K562 (cell line): ENCODE data around the gene IPO9. TPM values are rescaled to one million over a fixed set of nuclear protein-coding genes. Genes with fewer than 3 reads are reported as not detected.

Experiments used
- ATAC-seq: fragments of 200-7000 bp; cut with Tn5 transposase; 3 replicates; pipeline ENCODE4 v1.9.1; 2020; ENCODE audit warnings: moderate library complexity
- BruUV-seq: library from RNA; stranded (reverse); fragments of 400-500 nt; replicated peaks from 2 replicates; lab custom pipeline; 2021; lab: Mats Ljungman, UMichigan
- CTCF ChIA-PET: fragments of 300-600 bp; formaldehyde crosslinking; extraction: SDS; loops from one replicate; lab custom pipeline; 2021; ENCODE audit warnings: low intra/inter-chr PET ratio; lab: Yijun Ruan, JAX
- POLR2A ChIA-PET: fragments of 300-600, 350-650 bp; sonication (Branson Sonifier 250); formaldehyde crosslinking; extraction: SDS; loops from one replicate; lab custom pipeline; 2021; ENCODE audit warnings: antibody characterized with exemption, inconsistent platforms; lab: Yijun Ruan, JAX
- DNase-seq, 4 experiments: peaks; one replicate each; pipeline versions ENCODE4 v3.0.0 to v3.0.0-alpha.2; 2011 to 2018; ENCODE audit warnings: low spot score in 3 of 4, mixed read lengths in 3 of 4; ENCODE audit errors: extremely low read depth in 1 of 4
- FAIRE-seq: peaks from 2 replicates; lab custom pipeline; 2011; peaks lifted over from hg19 to GRCh38; lab: Jason Lieb, UNC
- H2AFZ ChIP-seq: 2 replicates; pipeline ENCODE4 v1.6.0; 2011; ENCODE audit warnings: low read depth, low read length, control low read depth, inconsistent platforms
- H3K27ac ChIP-seq: fragments of 200-600 bp; 3 replicates; pipeline ENCODE4 v1.8.0; 2011; ENCODE audit warnings: low read depth, mild to moderate bottlenecking, control low read depth, inconsistent platforms, low read length, moderate library complexity, mixed read lengths; ENCODE audit errors: extremely low read depth
- H3K27me3 ChIP-seq, 2 experiments: fragments of 300-600 bp in 1 of 2; 2 replicates in 1 of 2; 3 replicates in 1 of 2; pipeline versions ENCODE4 v1.6.0 to v1.8.0; 2011; ENCODE audit warnings: inconsistent platforms in 2 of 2, low read length in 2 of 2, mild to moderate bottlenecking in 1 of 2, mixed read lengths in 1 of 2, moderate library complexity in 1 of 2; ENCODE audit not compliant: control insufficient read depth in 2 of 2, insufficient read depth in 2 of 2
- H3K36me3 ChIP-seq: fragments of 300-600 bp; 3 replicates; pipeline ENCODE4 v1.8.0; 2011; ENCODE audit warnings: mild to moderate bottlenecking, low read length, inconsistent platforms; ENCODE audit not compliant: control insufficient read depth, insufficient read depth
- H3K4me1 ChIP-seq, 2 experiments: fragments of 200-600 bp in 1 of 2; replicated peaks in 1 of 2; 2 replicates in 1 of 2; 3 replicates in 1 of 2; pipeline versions ENCODE4 v1.5.1 to v1.8.0; 2011; ENCODE audit warnings: inconsistent platforms in 2 of 2, low read length in 2 of 2, mild to moderate bottlenecking in 1 of 2, mixed read lengths in 1 of 2, moderate library complexity in 1 of 2; ENCODE audit not compliant: control insufficient read depth in 2 of 2, insufficient read depth in 2 of 2
- H3K4me2 ChIP-seq: 2 replicates; pipeline ENCODE4 v1.6.1; 2011; ENCODE audit warnings: low read length, control low read depth, inconsistent platforms, mixed read lengths; ENCODE audit not compliant: insufficient read depth
- H3K4me3 ChIP-seq: fragments of 200-600 bp; sonication (generic), shearing (Covaris generic); 2 replicates; pipeline ENCODE4 v1.5.1; 2016; ENCODE audit warnings: control low read depth, inconsistent platforms
- H3K79me2 ChIP-seq: fragments of 200-600 bp; 3 replicates; pipeline ENCODE4 v1.8.0; 2011; ENCODE audit warnings: low read length, inconsistent platforms; ENCODE audit not compliant: control insufficient read depth, insufficient read depth
- H3K9ac ChIP-seq, 2 experiments: 2 replicates each; pipeline versions ENCODE4 v1.6.0 to v1.6.1; 2011; ENCODE audit warnings: low read depth in 2 of 2, low read length in 2 of 2, control low read depth in 1 of 2, inconsistent platforms in 1 of 2, mild to moderate bottlenecking in 1 of 2, mixed read lengths in 1 of 2; ENCODE audit not compliant: insufficient read depth in 1 of 2
- H3K9me1 ChIP-seq: one replicate; pipeline ENCODE4 v1.6.0; 2011; ENCODE audit warnings: inconsistent platforms, mild to moderate bottlenecking, low read length, moderate library complexity; ENCODE audit not compliant: control insufficient read depth, insufficient read depth
- H3K9me3 ChIP-seq: replicated peaks from 2 replicates; pipeline ENCODE4 v1.5.1; 2011; ENCODE audit warnings: low read depth, low read length, inconsistent platforms; ENCODE audit not compliant: control insufficient read depth, insufficient read depth
- H4K20me1 ChIP-seq: replicated peaks from 2 replicates; pipeline ENCODE4 v1.6.1; 2011; ENCODE audit warnings: low read length, inconsistent platforms, mixed read lengths; ENCODE audit not compliant: control insufficient read depth, insufficient read depth
- ETV1 ChIP-seq: fragments of 450-650 bp; conservative IDR thresholded peaks from 2 replicates; pipeline ENCODE4 v1.6.1; 2016; ENCODE audit warnings: missing genetic modification characterization, control low read depth, low read depth, missing compliant biosample characterization
- HCFC1 ChIP-seq: IDR thresholded peaks from 2 replicates; pipeline ENCODE4 v1.6.1; 2012; ENCODE audit warnings: low read depth, low read length, improper control_type of control experiment
- KLF6 ChIP-seq: fragments of 250-450 bp; sonication (Bioruptor Pico); IDR thresholded peaks from 2 replicates; pipeline ENCODE4 v1.4.0; 2020; ENCODE audit warnings: mild to moderate bottlenecking, moderate library complexity, borderline replicate concordance
- MECOM ChIP-seq: fragments of 250-450 bp; sonication (Bioruptor Pico); IDR thresholded peaks from 2 replicates; pipeline ENCODE4 v1.8.0; 2022; ENCODE audit warnings: inconsistent platforms
- MEIS2 ChIP-seq: fragments of 450-650 bp; IDR thresholded peaks from 2 replicates; pipeline ENCODE4 v1.6.1; 2014; ENCODE audit warnings: mild to moderate bottlenecking; ENCODE audit not compliant: partially characterized antibody
- NEUROD1 ChIP-seq: fragments of 150-350 bp; IDR thresholded peaks from 2 replicates; pipeline ENCODE4 v1.6.1; 2014; ENCODE audit warnings: borderline replicate concordance, low read length, low read depth; ENCODE audit not compliant: partially characterized antibody
- RBM14 ChIP-seq: fragments of 200-400 bp; formaldehyde crosslinking; IDR thresholded peaks from 2 replicates; pipeline ENCODE4 v1.6.1; 2018; ENCODE audit warnings: low read depth, mild to moderate bottlenecking, low read length, moderate library complexity, borderline replicate concordance; ENCODE audit not compliant: insufficient read depth
- TCF7 ChIP-seq: sonication (generic); IDR thresholded peaks from 2 replicates; pipeline ENCODE4 v1.6.1; 2016; ENCODE audit warnings: antibody characterized with exemption, borderline replicate concordance
- U2AF2 ChIP-seq: fragments of 200-400 bp; formaldehyde crosslinking; optimal IDR thresholded peaks from 2 replicates; pipeline ENCODE3; 2017; ENCODE audit warnings: low read depth, mild to moderate bottlenecking, low read length
- ZC3H11A ChIP-seq: IDR thresholded peaks from 2 replicates; pipeline ENCODE4 v1.6.1; 2012; ENCODE audit warnings: low read depth, low read length, improper control_type of control experiment
- ZNF212 ChIP-seq: fragments of 450-650 bp; formaldehyde crosslinking; IDR thresholded peaks from 2 replicates; pipeline ENCODE4 v1.4.0; 2020; ENCODE audit warnings: mild to moderate bottlenecking
- ZNF778 ChIP-seq: fragments of 450-650 bp; formaldehyde crosslinking; IDR thresholded peaks from 2 replicates; pipeline ENCODE4 v1.4.0; 2020; ENCODE audit warnings: mild to moderate bottlenecking, moderate library complexity
- WGBS: fragments of 100-300 bp; shearing (Covaris generic); methylation state at CpG from one replicate; pipeline ENCODE4 v1.1.6; 2016; ENCODE audit warnings: low coverage, mixed read lengths; ENCODE audit not compliant: insufficient coverage; ENCODE audit errors: missing lambda C conversion rate; 5-methylcytosine and 5-hydroxymethylcytosine counted together
- in situ Hi-C: fragments of 300-500 bp; cut with MboI; formaldehyde crosslinking; loops from 4 replicates; pipeline ENCODE4 v1.15.0; 2018; ENCODE audit warnings: inconsistent platforms, mixed read lengths
- intact Hi-C: fragments of 100-400 bp; cut with micrococcal nuclease; formaldehyde crosslinking; loops from 2 replicates; pipeline ENCODE4 v1.14.2; 2022
- polyA plus RNA-seq, 8 experiments: library from polyadenylated mRNA; depleted of rRNA in 4 of 8; stranded (reverse) in 5 of 8; unstranded in 3 of 8; fragments of >200 nt; fragmentation: Nextera tagmentation in 2 of 8; fragmentation: Illumina TruSeq in 1 of 8; extraction: Ambion mirVana in 2 of 8; extraction: Trizol in 1 of 8; gene quantifications; 2 replicates each; pipeline versions ENCODE4 v1.2.1 to v1.2.3, GENCODE V29; 2011 to 2014; ENCODE audit warnings: inconsistent platforms in 1 of 8, missing spikeins in 1 of 8
- total RNA-seq, 7 experiments: library from RNA; depleted of rRNA in 6 of 7; stranded (reverse); fragments of >200 nt in 6 of 7; fragmentation: Illumina TruSeq in 2 of 7; extraction: Trizol in 2 of 7; gene quantifications; 2 replicates each; pipeline versions ENCODE4 v1.2.1 to v1.2.3, GENCODE V29; 2011 to 2021; ENCODE audit warnings: low replicate concordance in 1 of 7
- TF ChIP-seq, protein P1 (sequence below): sonication (generic); formaldehyde crosslinking; IDR thresholded peaks from 2 replicates; pipeline ENCODE4 v1.8.1; 2023; ENCODE audit warnings: mild to moderate bottlenecking, missing genetic modification reagents
- TF ChIP-seq, protein P2 (sequence below): fragments of 250-450 bp; sonication (Bioruptor Pico); IDR thresholded peaks from 2 replicates; pipeline ENCODE4 v1.4.0; 2020
- TF ChIP-seq, protein P3 (sequence below): fragments of 450-650 bp; IDR thresholded peaks from 2 replicates; pipeline ENCODE4 v1.7.1; 2018; ENCODE audit warnings: mild to moderate bottlenecking, low read depth; ENCODE audit not compliant: partially characterized antibody

IPO9 gene
- total and polyA plus RNA-seq, 9 of the 15 experiments (the other 6 are each of a cell fraction or from before 2014, with no cell fraction given), result 27.9 to 78.6 (median 43.9) TPM

GRCh38 chr1:201914456-201915235 lies 85.7 kb downstream of the IPO9 start:
- Histone ChIP-seq H3K9me3 (no peaks in the 10 kb centered on the region), H3K36me3 (no peaks in the 10 kb centered on the region), H3K4me2 (no peak overlapping the region), H3K4me1 (peaks cover 15 to 18% of the 10 kb centered on the region in 2 experiments), H3K9ac (no peak overlapping the region; a peak in 1 of 4 replicates), H3K79me2 (no peaks in the 10 kb centered on the region), H3K4me3 (no peak overlapping the region), H3K9me1 (no peaks in the 10 kb centered on the region), H3K27me3 (no peaks in the 10 kb centered on the region), H4K20me1 (no peaks in the 10 kb centered on the region), H3K27ac (no peak overlapping the region), H2AFZ (no peak overlapping the region)
- no peak for DNase-seq
- ATAC-seq, result no peak
- CTCF ChIA-PET, result interaction anchor here (0.5 kb wide), 1 partner anchor 244 kb away, joined by 3 read pairs; no protein-coding TSS in a partner anchor
- whole genome bisulfite sequencing, result 56% methylated on average over 14 of the region's 14 CpGs
- intact Hi-C loops, result no loop called here
- in situ Hi-C loops, result no loop called here
- FAIRE-seq, result no peak
- POLR2A ChIA-PET, result interaction anchor here (0.5 to 1.4 kb wide), 3 partner anchors 22 to 419 kb away, joined by 3 to 4 read pairs (median 3); no protein-coding TSS in a partner anchor
- BruUV-seq, result no TSS peak
- TF ChIP-seq U2AF2 (no peak), MECOM (CRISPR knock-in tag) (no peak), RBM14 (no peak), NEUROD1 (no peak), ZNF778 (CRISPR knock-in tag) (no peak), HCFC1 (no peak), KLF6 (CRISPR knock-in tag) (no peak), ETV1 (no peak), ZC3H11A (no peak), MEIS2 (no peak), TCF7 (no peak), ZNF212 (no peak)
- TF ChIP-seq, protein P1, sequence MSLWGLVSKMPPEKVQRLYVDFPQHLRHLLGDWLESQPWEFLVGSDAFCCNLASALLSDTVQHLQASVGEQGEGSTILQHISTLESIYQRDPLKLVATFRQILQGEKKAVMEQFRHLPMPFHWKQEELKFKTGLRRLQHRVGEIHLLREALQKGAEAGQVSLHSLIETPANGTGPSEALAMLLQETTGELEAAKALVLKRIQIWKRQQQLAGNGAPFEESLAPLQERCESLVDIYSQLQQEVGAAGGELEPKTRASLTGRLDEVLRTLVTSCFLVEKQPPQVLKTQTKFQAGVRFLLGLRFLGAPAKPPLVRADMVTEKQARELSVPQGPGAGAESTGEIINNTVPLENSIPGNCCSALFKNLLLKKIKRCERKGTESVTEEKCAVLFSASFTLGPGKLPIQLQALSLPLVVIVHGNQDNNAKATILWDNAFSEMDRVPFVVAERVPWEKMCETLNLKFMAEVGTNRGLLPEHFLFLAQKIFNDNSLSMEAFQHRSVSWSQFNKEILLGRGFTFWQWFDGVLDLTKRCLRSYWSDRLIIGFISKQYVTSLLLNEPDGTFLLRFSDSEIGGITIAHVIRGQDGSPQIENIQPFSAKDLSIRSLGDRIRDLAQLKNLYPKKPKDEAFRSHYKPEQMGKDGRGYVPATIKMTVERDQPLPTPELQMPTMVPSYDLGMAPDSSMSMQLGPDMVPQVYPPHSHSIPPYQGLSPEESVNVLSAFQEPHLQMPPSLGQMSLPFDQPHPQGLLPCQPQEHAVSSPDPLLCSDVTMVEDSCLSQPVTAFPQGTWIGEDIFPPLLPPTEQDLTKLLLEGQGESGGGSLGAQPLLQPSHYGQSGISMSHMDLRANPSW, result no peak
- TF ChIP-seq, protein P2, sequence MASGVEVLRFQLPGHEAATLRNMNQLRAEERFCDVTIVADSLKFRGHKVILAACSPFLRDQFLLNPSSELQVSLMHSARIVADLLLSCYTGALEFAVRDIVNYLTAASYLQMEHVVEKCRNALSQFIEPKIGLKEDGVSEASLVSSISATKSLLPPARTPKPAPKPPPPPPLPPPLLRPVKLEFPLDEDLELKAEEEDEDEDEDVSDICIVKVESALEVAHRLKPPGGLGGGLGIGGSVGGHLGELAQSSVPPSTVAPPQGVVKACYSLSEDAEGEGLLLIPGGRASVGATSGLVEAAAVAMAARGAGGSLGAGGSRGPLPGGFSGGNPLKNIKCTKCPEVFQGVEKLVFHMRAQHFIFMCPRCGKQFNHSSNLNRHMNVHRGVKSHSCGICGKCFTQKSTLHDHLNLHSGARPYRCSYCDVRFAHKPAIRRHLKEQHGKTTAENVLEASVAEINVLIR, result no peak
- TF ChIP-seq, protein P3, sequence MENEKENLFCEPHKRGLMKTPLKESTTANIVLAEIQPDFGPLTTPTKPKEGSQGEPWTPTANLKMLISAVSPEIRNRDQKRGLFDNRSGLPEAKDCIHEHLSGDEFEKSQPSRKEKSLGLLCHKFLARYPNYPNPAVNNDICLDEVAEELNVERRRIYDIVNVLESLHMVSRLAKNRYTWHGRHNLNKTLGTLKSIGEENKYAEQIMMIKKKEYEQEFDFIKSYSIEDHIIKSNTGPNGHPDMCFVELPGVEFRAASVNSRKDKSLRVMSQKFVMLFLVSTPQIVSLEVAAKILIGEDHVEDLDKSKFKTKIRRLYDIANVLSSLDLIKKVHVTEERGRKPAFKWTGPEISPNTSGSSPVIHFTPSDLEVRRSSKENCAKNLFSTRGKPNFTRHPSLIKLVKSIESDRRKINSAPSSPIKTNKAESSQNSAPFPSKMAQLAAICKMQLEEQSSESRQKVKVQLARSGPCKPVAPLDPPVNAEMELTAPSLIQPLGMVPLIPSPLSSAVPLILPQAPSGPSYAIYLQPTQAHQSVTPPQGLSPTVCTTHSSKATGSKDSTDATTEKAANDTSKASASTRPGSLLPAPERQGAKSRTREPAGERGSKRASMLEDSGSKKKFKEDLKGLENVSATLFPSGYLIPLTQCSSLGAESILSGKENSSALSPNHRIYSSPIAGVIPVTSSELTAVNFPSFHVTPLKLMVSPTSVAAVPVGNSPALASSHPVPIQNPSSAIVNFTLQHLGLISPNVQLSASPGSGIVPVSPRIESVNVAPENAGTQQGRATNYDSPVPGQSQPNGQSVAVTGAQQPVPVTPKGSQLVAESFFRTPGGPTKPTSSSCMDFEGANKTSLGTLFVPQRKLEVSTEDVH, result no peak
